Testis (tissue), 3 donors: ENCODE results near the gene TMEM203. TPM values are rescaled to one million over a fixed set of nuclear protein-coding genes. Genes with fewer than 3 reads are reported as not detected.
A peak's percentile ranks its signal among the peaks of the same experiment; 100 is the strongest.
"Not testable (repeated sequence)": the region's sequence is repeated elsewhere in the genome, so short reads cannot be mapped to it uniquely, and the experiment has no call there.

Experiments
- DNase-seq: peaks from one replicate; pipeline ENCODE4 v3.0.0-alpha.2; 2019
- H3K27ac ChIP-seq, 2 donors: fragments of 200-600 bp; sonication (generic); one replicate each; pipeline ENCODE4 v1.5.1; 2019
- H3K27me3 ChIP-seq: fragments of 200-600 bp; sonication (generic); one replicate; pipeline ENCODE4 v1.5.1; 2019
- H3K36me3 ChIP-seq: fragments of 200-600 bp; sonication (generic); one replicate; pipeline ENCODE4 v1.5.1; 2017; ENCODE audit warnings: low read depth; ENCODE audit errors: missing control alignments
- H3K4me1 ChIP-seq: fragments of 200-600 bp; sonication (generic); one replicate; pipeline ENCODE4 v1.5.1; 2019
- H3K4me3 ChIP-seq, 2 donors: fragments of 200-600 bp; sonication (generic); one replicate each; pipeline ENCODE4 v1.5.1; 2017 to 2019
- H3K9me3 ChIP-seq: fragments of 200-600 bp; sonication (generic); one replicate; pipeline ENCODE4 v1.5.1; 2017
- POLR2A ChIP-seq: fragments of 450-650 bp; IDR thresholded peaks from one replicate; pipeline ENCODE4 v1.6.1; 2017; ENCODE audit warnings: antibody characterized with exemption, mild to moderate bottlenecking, moderate library complexity
- WGBS, 2 donors: methylation state at CpG; one replicate each; pipeline ENCODE4 v1.1.5; 2018; 5-methylcytosine and 5-hydroxymethylcytosine counted together
- intact Hi-C: fragments of 100-400 bp; cut with DNase I; formaldehyde crosslinking; loops from one replicate; pipeline ENCODE4 v1.15.1; 2023; ENCODE audit warnings: low total_unique reads
- polyA plus RNA-seq: library from polyadenylated mRNA; stranded (reverse); fragments of 350-450 nt; fragmentation: Illumina TruSeq; extraction: RNeasy Lipid Tissue Mini Kit (QIAGEN cat#74804); gene quantifications from one replicate; pipeline ENCODE4 v1.2.3, GENCODE V29; 2014; ENCODE audit warnings: low read depth, low replicate concordance; ENCODE audit not compliant: insufficient read depth
- total RNA-seq, 2 donors: library from RNA; depleted of rRNA; stranded (reverse); fragments of >200 nt; gene quantifications; one replicate each; pipeline ENCODE4 v1.2.3, GENCODE V29; 2016
- TF ChIP-seq, protein P1 (sequence below), 3 experiments: fragments of 450-650 bp in 2 of 3; fragments of 200-600 bp in 1 of 3; sonication (generic) in 1 of 3; IDR thresholded peaks; one replicate each; pipeline ENCODE4 v1.5.1; 2016 to 2019; ENCODE audit warnings: antibody characterized with exemption in 3 of 3, mild to moderate bottlenecking in 2 of 3, moderate library complexity in 1 of 3

The TMEM203 gene
- total and polyA plus RNA-seq, 3 donors from 2014 or later: 36.3 to 51.2 (median 48.0) TPM

- peaks cover 45% of the 10 kb centered on the region for H3K4me1 ChIP-seq
- peak within 1 kb of the TSS; percentile 88 to 90 for H3K4me3 ChIP-seq
- H3K9me3 ChIP-seq: no peaks in the 10 kb centered on the region
- peak within 1 kb of the TSS; percentile 80 to 94 for H3K27ac ChIP-seq
- intact Hi-C loops: no loop called here
- peak; percentile 52 for TF ChIP-seq POLR2A
- TF ChIP-seq, protein P1, sequence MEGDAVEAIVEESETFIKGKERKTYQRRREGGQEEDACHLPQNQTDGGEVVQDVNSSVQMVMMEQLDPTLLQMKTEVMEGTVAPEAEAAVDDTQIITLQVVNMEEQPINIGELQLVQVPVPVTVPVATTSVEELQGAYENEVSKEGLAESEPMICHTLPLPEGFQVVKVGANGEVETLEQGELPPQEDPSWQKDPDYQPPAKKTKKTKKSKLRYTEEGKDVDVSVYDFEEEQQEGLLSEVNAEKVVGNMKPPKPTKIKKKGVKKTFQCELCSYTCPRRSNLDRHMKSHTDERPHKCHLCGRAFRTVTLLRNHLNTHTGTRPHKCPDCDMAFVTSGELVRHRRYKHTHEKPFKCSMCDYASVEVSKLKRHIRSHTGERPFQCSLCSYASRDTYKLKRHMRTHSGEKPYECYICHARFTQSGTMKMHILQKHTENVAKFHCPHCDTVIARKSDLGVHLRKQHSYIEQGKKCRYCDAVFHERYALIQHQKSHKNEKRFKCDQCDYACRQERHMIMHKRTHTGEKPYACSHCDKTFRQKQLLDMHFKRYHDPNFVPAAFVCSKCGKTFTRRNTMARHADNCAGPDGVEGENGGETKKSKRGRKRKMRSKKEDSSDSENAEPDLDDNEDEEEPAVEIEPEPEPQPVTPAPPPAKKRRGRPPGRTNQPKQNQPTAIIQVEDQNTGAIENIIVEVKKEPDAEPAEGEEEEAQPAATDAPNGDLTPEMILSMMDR (IDR thresholded peaks at IDR 0.05): peak in 1 of 3 experiments; percentile 10
- 0% methylated on average over 24 to 60 of the region's 67 CpGs for WGBS, 2 donors
- peak; percentile 100 for DNase-seq
- no peaks in the 10 kb centered on the region for H3K27me3 ChIP-seq
- H3K36me3 ChIP-seq: no peaks in the 10 kb centered on the region
Observed at GRCh38 chr9:137240841-137241489, 35.5 kb upstream of the TMEM203 start, which contains the start of gene TUBB4B. TUBB4B (plus strand) TSS chr9:137241287; CDS start chr9:137241361, 74 bp downstream.

- TF ChIP-seq, protein P1 (IDR thresholded peaks at IDR 0.05): no peak
- no peak for TF ChIP-seq POLR2A
- Histone ChIP-seq H3K4me1 (peaks cover 45% of the 10 kb centered on the region), H3K27ac (peak overlapping the region; percentile 80 to 93), H3K36me3 (no peaks in the 10 kb centered on the region), H3K9me3 (no peaks in the 10 kb centered on the region), H3K4me3 (peak overlapping the region; percentile 70 to 82), H3K27me3 (no peaks in the 10 kb centered on the region)
- intact Hi-C loops: no loop called here
- 0 to 1% methylated on average over 2 to 41 of the region's 58 CpGs for WGBS, 2 donors
- DNase-seq: peak; percentile 80
Observed at GRCh38 chr9:137240318-137240840, 34.9 kb upstream of the TMEM203 start.

DNA sequence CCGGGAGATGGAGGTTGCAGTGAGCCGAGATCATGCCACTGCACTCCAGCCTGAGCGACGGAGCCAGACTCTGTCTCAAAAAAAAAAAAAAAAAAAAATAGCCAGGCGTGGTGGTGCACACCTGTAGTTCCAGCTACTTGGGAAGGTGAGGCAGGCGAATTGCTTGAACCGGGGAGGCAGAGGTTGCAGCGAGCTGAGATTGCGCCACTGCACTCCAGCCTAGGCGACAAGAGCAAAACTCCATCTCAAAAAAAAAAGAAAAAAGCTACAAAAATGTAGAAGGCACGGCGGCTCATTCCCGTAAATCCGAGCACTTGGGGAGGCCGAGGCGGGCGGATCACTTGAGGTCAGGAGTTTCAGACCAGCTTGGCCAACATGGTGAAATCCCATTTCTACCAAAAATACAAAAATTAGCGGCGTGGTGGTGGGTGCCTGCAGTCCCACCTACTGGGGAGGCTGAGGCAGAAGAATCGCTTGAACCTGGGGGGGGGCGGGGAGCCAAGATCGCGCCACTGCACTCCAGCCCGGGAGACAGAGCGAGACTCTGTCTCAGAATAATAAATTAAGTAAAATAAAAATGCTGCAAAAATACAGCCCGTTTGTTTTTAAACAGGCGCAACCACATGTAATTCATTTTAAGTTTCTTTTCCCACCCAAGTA lies 34.2 kb upstream of the TMEM203 start:
- H3K9me3 ChIP-seq, H3K36me3 ChIP-seq, intact Hi-C loops, DNase-seq, H3K27me3 ChIP-seq: not testable (repeated sequence)
- Histone ChIP-seq H3K4me3 (peak overlapping the region; percentile 70 to 82), H3K4me1 (peaks cover 45% of the 10 kb centered on the region), H3K27ac (peak overlapping the region; percentile 80 to 93)
- WGBS, 2 donors: 31 to 47% methylated on average over 26 to 27 of the region's 27 CpGs

DNA sequence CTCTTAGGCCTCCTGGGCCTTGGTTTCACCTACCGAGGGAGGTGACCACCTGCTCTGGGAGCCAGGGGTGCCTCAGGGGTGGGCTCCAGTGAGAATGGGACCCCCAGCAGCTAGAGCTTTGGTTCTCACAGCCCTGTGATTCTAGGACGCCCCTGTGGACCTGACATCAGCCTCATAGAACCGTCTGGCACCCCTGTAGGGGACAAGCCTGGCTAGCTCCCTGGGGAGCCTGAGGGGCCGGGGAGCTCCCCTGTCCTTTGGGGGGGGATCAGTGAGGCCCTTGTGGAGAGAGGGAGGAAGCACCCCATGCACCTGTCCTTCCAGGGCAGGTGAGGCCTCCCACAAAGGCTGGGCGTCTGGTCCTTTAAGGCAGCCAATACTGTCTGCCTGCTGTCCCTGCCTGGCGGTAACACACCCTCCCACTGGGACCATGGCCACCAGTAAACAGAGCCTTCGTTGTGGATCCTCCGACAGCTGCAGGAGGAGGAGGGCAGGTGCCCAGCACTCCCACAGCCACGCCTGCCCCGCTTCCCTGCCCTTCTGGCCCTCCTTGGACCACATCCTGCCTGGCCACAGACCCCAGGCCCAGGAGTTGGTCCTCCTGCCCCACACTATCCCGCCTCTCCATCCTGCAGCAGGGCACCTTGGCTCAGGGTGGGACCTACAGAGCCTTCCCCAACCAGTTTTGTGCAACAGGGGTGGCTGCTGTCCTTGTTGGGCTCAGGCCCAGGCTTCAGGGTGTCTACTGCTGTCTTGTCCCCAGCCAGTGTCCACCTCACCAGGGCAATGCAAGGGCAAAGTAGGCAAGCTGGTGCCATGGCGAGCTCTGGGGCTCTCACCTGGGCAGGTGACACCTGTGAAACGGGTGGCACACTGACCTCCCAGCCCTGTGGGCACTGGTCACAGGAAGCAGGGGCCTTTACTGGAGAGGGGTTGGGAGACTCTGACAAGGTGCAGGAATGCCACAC lies 32.6 kb upstream of the TMEM203 start:
- Histone ChIP-seq H3K4me3 (no peak overlapping the region), H3K27ac (no peak overlapping the region), H3K4me1 (peaks cover 45% of the 10 kb centered on the region), H3K27me3 (no peaks in the 10 kb centered on the region), H3K9me3 (no peaks in the 10 kb centered on the region), H3K36me3 (no peaks in the 10 kb centered on the region)
- 59 to 62% methylated on average over 10 to 13 of the region's 13 CpGs for whole genome bisulfite sequencing, 2 donors
- intact Hi-C loops: no loop called here
- peak; percentile 82 for DNase-seq
- no peak for TF ChIP-seq POLR2A
- TF ChIP-seq, protein P1 (IDR thresholded peaks at IDR 0.05): no peak
